CD4-positive, CD25-positive, alpha-beta regulatory T cell (primary cell): ENCODE data around the gene AGBL1. TPM values are rescaled to one million over a fixed set of nuclear protein-coding genes. Genes with fewer than 3 reads are reported as not detected.

Source experiments
- ATAC-seq, 2 donors: fragments of 150-1000 bp; cut with Tn5 transposase; one replicate each; pipeline ENCODE4 v1.10.0; 2021; ENCODE audit warnings: low read depth in 2 of 2, moderate number of reproducible peaks in 2 of 2, moderate library complexity in 1 of 2
- DNase-seq, 3 donors: peaks; one replicate each; pipeline versions ENCODE4 v3.0.0 to v3.0.0-alpha.2; 2012 to 2022; ENCODE audit warnings: mixed read lengths in 1 of 3
- H3K27ac ChIP-seq: one replicate; pipeline ENCODE4 v1.7.0; 2013; ENCODE audit warnings: mild to moderate bottlenecking, low read length; ENCODE audit not compliant: insufficient read depth, poor library complexity, severe bottlenecking
- H3K27me3 ChIP-seq: one replicate; pipeline ENCODE4 v1.7.0; 2013; ENCODE audit warnings: low read length; ENCODE audit not compliant: control insufficient read depth, insufficient read depth
- H3K36me3 ChIP-seq: one replicate; pipeline ENCODE4 v1.7.0; 2013; ENCODE audit warnings: mild to moderate bottlenecking, low read length, moderate library complexity; ENCODE audit not compliant: control insufficient read depth, insufficient read depth
- H3K4me1 ChIP-seq: 2 replicates; pipeline ENCODE4 v1.7.0; 2013; ENCODE audit warnings: mild to moderate bottlenecking, low read length; ENCODE audit not compliant: insufficient read depth, control insufficient read depth, poor library complexity, severe bottlenecking
- H3K4me3 ChIP-seq: one replicate; pipeline ENCODE4 v1.7.0; 2013; ENCODE audit warnings: low read depth, mild to moderate bottlenecking, low read length, moderate library complexity
- H3K9me3 ChIP-seq, 2 experiments: 1 replicate in 1 of 2; 2 replicates in 1 of 2; pipeline ENCODE4 v1.7.0; 2013; ENCODE audit warnings: low read length in 2 of 2, mild to moderate bottlenecking in 1 of 2, moderate library complexity in 1 of 2; ENCODE audit not compliant: control insufficient read depth in 2 of 2
- H3K27ac Mint-ChIP-seq, 3 donors: one replicate each; pipeline ENCODE4 v1.8.0; 2020 to 2022; ENCODE audit warnings: mild to moderate bottlenecking in 3 of 3, mixed read lengths in 3 of 3, moderate library complexity in 2 of 3
- H3K27me3 Mint-ChIP-seq: one replicate; pipeline ENCODE4 v1.8.0; 2022; ENCODE audit warnings: mild to moderate bottlenecking, mixed read lengths
- H3K36me3 Mint-ChIP-seq: one replicate; pipeline ENCODE4 v1.8.0; 2020; ENCODE audit warnings: mixed read lengths
- H3K4me1 Mint-ChIP-seq, 4 donors: one replicate each; pipeline ENCODE4 v1.8.0; 2020 to 2022; ENCODE audit warnings: mixed read lengths in 4 of 4, mild to moderate bottlenecking in 1 of 4
- H3K4me3 Mint-ChIP-seq, 4 donors: one replicate each; pipeline ENCODE4 v1.8.0; 2020 to 2022; ENCODE audit warnings: mild to moderate bottlenecking in 4 of 4, mixed read lengths in 4 of 4, moderate library complexity in 3 of 4
- H3K9me3 Mint-ChIP-seq, 7 donors: one replicate each; pipeline ENCODE4 v1.8.0; 2020 to 2022; ENCODE audit warnings: mixed read lengths in 7 of 7, mild to moderate bottlenecking in 3 of 7, moderate library complexity in 2 of 7
- polyA plus RNA-seq, 4 donors: library from polyadenylated mRNA; unstranded; fragments of 300-500 nt; fragmentation: Illumina TruSeq; gene quantifications; one replicate each; pipeline ENCODE4 v1.2.3, GENCODE V29; 2021
- total RNA-seq: library from RNA; stranded (reverse); gene quantifications from one replicate; pipeline ENCODE4 v1.2.3, GENCODE V29; 2022

The AGBL1 gene
- total and polyA plus RNA-seq, 5 donors from 2014 or later = not detected

- no peak overlapping the region for H3K27ac ChIP-seq
- Mint-ChIP-seq H3K27me3 (no peaks in the 10 kb centered on the region), H3K9me3 (peaks cover 0 to 6% (median 0%) of the 10 kb centered on the region in 7 donors), H3K4me1 (peaks cover 4 to 16% (median 7%) of the 10 kb centered on the region in 4 donors), H3K36me3 (no peaks in the 10 kb centered on the region), H3K4me3 (no peak overlapping the region), H3K27ac (peak overlapping the region in 1 of 3 donors; percentile 7)
- no peak overlapping the region for H3K4me3 ChIP-seq
- H3K27me3 ChIP-seq = peaks cover 2% of the 10 kb centered on the region
- no peaks in the 10 kb centered on the region for H3K9me3 ChIP-seq
- no peaks in the 10 kb centered on the region for H3K36me3 ChIP-seq
- ATAC-seq (peak; percentile 72 to 81), DNase-seq (peak in 2 of 3 donors; percentile 32 to 49)
- H3K4me1 ChIP-seq = peaks cover 9% of the 10 kb centered on the region
Measured at GRCh38 chr15:86624261-86625036, 544.8 kb downstream of the AGBL1 start.

DNA sequence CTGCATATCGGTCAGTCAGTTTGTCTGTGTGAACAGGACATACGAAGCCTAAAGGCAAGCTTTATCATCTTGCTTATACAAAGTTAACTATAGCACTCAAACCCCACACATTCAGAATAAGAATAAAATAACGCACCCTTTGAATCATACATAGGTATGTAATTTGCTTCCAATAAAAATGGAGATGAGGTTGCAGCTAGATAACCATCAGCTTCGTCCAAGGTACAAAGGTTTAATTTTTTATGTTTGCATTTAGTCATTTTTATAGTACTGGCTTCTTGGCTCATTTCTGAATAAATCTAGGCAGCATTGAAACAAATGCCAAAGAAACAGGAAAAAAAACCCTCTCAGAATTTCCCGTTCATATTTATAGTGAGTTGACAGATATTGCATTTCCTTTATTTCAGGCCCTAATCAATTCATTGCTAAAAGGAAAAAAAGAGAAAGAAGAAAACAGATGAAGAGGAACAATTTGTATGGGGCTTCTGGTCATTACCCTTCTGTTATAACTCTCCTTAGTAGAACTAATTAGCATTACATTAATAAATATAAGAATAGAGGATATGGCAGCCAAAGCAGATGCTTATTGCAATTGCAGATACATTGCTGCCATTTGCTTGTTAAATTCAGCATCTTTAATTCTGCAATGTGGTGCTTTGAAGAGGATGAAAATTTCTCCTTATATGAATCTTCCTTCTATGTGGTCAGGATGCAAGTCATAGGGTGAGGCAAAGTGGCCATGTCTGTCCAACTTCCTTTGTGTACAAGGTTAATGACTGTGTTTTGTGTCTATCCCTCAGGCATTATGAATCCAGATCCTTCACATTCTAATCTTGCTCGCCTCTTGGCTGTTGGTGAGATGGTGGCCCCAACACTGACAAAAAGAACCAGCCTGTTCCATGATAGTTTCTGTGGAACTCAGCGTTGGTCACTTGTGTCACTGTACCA is 550.0 kb downstream of the AGBL1 start:
- ATAC-seq (no peak), DNase-seq (no peak)
- Histone ChIP-seq H3K4me1 (peaks cover 4% of the 10 kb centered on the region), H3K36me3 (no peaks in the 10 kb centered on the region), H3K27me3 (no peaks in the 10 kb centered on the region), H3K27ac (no peak overlapping the region), H3K4me3 (no peak overlapping the region), H3K9me3 (no peaks in the 10 kb centered on the region)
- Mint-ChIP-seq H3K9me3 (peaks cover 0 to 4% (median 0%) of the 10 kb centered on the region in 7 donors), H3K27me3 (no peaks in the 10 kb centered on the region), H3K4me1 (peaks cover 0 to 5% (median under 1%) of the 10 kb centered on the region in 4 donors), H3K36me3 (no peaks in the 10 kb centered on the region), H3K4me3 (no peak overlapping the region), H3K27ac (peak overlapping the region in 1 of 3 donors; percentile 48)

DNA sequence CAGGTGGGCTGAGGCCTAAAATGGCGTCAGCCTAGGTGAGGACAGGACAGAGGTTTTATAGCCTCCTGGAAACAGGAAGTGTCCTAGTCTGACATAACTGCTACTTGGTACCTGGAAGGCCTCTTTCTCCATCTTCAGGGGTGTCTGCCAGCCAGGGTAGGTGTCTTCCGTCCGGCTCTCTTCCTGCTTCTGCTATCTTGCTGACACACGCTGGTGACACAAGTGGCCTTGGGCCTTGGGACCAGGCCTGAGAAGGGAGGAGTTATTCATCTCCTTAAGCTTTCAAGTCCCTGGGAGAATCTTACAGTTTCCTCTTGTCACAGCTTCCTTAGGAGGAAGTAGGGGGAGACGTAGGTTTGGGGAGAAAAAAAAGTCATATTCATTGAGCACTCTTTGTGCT is 551.3 kb downstream of the AGBL1 start:
- Histone ChIP-seq H3K4me1 (no peaks in the 10 kb centered on the region), H3K9me3 (no peaks in the 10 kb centered on the region), H3K27ac (no peak overlapping the region), H3K27me3 (no peaks in the 10 kb centered on the region), H3K4me3 (no peak overlapping the region), H3K36me3 (no peaks in the 10 kb centered on the region)
- peaks cover 0 to 3% (median 0%) of the 10 kb centered on the region in 4 donors for H3K4me1 Mint-ChIP-seq
- peaks cover 0 to 4% (median 0%) of the 10 kb centered on the region in 7 donors for H3K9me3 Mint-ChIP-seq
- no peaks in the 10 kb centered on the region for H3K36me3 Mint-ChIP-seq
- DNase-seq (no peak), ATAC-seq (no peak)
- no peak overlapping the region for H3K4me3 Mint-ChIP-seq
- H3K27me3 Mint-ChIP-seq = no peaks in the 10 kb centered on the region
- no peak overlapping the region for H3K27ac Mint-ChIP-seq

DNA sequence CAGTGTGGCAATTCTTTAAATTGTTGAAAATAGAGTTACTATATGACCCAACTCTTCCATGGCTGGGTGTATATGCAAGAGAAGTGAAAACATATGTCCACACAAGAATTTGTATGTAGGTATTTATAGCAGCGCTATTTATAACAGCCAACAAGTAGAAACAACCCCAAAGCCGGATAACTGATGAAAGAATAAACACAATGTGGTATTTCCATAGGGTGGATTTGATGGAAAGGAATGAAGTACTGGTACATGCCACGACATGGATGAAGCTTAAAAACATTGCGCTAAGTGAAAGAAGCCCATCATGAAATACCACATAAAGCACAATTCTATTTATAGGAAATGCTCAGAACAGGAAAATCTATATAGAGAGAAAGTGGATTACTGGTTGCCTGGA is 554.5 kb downstream of the AGBL1 start:
- Histone ChIP-seq H3K4me3 (no peak overlapping the region), H3K27ac (no peak overlapping the region), H3K9me3 (no peaks in the 10 kb centered on the region), H3K27me3 (no peaks in the 10 kb centered on the region), H3K36me3 (no peaks in the 10 kb centered on the region), H3K4me1 (no peaks in the 10 kb centered on the region)
- Mint-ChIP-seq H3K27ac (no peak overlapping the region), H3K4me1 (peaks cover 0 to 3% (median 0%) of the 10 kb centered on the region in 4 donors), H3K27me3 (no peaks in the 10 kb centered on the region), H3K36me3 (no peaks in the 10 kb centered on the region), H3K4me3 (no peak overlapping the region), H3K9me3 (peaks cover 0 to 7% (median 0%) of the 10 kb centered on the region in 7 donors)
- DNase-seq (no peak), ATAC-seq (no peak)

DNA sequence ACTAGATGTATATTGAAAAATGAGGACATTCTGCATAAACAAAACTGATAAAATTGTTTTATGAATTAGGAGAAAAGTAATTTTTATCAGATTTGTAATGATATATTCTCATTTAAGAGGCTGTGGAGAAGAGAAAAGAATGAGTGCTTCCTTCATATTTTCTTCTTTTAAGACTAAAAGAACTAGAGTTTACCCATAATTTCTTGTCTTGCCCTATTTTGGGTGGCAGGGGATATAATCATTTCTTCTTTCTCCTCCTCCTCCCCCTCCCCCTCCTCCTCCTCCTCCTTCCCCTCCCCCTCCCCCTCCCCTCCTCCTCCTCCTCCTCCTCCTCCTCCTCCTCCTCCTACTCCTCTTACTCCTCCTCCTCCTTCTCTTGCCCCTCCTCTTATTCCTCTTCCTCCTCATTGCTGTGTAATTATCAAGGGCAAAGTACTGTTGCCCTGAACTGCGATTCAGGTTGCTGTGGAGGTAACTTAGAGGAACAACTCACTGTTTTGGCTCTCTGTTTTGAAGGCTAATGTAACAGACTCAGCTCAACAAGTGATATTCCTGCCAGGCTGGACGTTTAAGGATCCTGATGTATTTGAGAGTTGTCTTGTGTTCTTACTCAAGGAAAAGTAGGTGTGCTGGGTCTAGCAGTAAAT is 555.4 kb downstream of the AGBL1 start:
- Mint-ChIP-seq H3K27ac (no peak overlapping the region), H3K27me3 (no peaks in the 10 kb centered on the region), H3K9me3 (peaks cover 0 to 7% (median 0%) of the 10 kb centered on the region in 7 donors), H3K4me3 (no peak overlapping the region), H3K36me3 (no peaks in the 10 kb centered on the region), H3K4me1 (peaks cover 0 to 2% (median 0%) of the 10 kb centered on the region in 4 donors)
- Histone ChIP-seq H3K36me3 (no peaks in the 10 kb centered on the region), H3K27ac (no peak overlapping the region), H3K4me1 (no peaks in the 10 kb centered on the region), H3K27me3 (no peaks in the 10 kb centered on the region), H3K4me3 (no peak overlapping the region), H3K9me3 (no peaks in the 10 kb centered on the region)
- DNase-seq (no peak), ATAC-seq (no peak)

DNA sequence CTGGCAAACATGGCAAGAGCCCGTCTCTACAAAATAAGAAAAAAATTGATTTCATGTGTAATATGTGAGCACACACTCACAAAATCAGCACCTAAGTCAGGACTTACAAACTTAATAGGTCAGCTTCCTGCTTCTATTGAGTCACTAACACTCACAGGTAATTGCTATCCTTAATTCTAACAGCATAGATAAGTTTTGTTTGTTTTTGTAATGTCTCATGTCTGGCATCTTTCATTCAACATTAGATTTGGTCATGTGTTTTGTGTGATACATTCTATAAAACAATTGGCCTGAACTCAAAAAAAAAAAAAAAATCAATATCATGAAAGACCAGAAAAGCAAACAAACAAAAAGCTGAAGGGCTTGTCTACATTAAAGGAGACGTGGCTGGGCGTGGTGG is 564.7 kb downstream of the AGBL1 start:
- Mint-ChIP-seq H3K4me1 (no peaks in the 10 kb centered on the region), H3K27ac (no peak overlapping the region), H3K36me3 (no peaks in the 10 kb centered on the region), H3K9me3 (peaks cover 0 to 2% (median 0%) of the 10 kb centered on the region in 7 donors), H3K4me3 (no peak overlapping the region), H3K27me3 (peaks cover 4% of the 10 kb centered on the region)
- Histone ChIP-seq H3K36me3 (no peaks in the 10 kb centered on the region), H3K9me3 (no peaks in the 10 kb centered on the region), H3K4me1 (no peaks in the 10 kb centered on the region), H3K27me3 (no peaks in the 10 kb centered on the region), H3K4me3 (no peak overlapping the region), H3K27ac (no peak overlapping the region)
- ATAC-seq (no peak), DNase-seq (no peak)

GRCh38 chr15:86645925-86646500 is 566.3 kb downstream of the AGBL1 start:
- ATAC-seq = no peak
- Mint-ChIP-seq H3K9me3 (peaks cover 0 to 2% (median 0%) of the 10 kb centered on the region in 7 donors), H3K4me3 (no peak overlapping the region), H3K27ac (no peak overlapping the region), H3K36me3 (no peaks in the 10 kb centered on the region), H3K4me1 (peaks cover 0 to 4% (median 3%) of the 10 kb centered on the region in 4 donors), H3K27me3 (peaks cover 4% of the 10 kb centered on the region)
- Histone ChIP-seq H3K4me3 (no peak overlapping the region), H3K4me1 (no peaks in the 10 kb centered on the region), H3K27ac (no peak overlapping the region), H3K9me3 (no peaks in the 10 kb centered on the region), H3K27me3 (no peaks in the 10 kb centered on the region), H3K36me3 (no peaks in the 10 kb centered on the region)
- DNase-seq = no peak
